H9 (cell line): ENCODE results near the gene FAM53A. TPM values are rescaled to one million over a fixed set of nuclear protein-coding genes. Genes with fewer than 3 reads are reported as not detected.

ENCODE experiments used
- DNase-seq: peaks from one replicate; pipeline ENCODE4 v3.0.0-alpha.2; 2017
- H2AFZ ChIP-seq: one replicate; pipeline ENCODE4 v1.6.1; 2013; ENCODE audit warnings: mild to moderate bottlenecking, low read length, control low read depth, moderate library complexity
- H2AK5ac ChIP-seq: 2 replicates; pipeline ENCODE4 v1.6.1; 2013; ENCODE audit warnings: low read length, control low read depth, mixed read lengths; ENCODE audit not compliant: insufficient read length
- H2BK120ac ChIP-seq: one replicate; pipeline ENCODE4 v1.6.1; 2013; ENCODE audit warnings: low read depth, mild to moderate bottlenecking, low read length, control low read depth, inconsistent platforms; ENCODE audit not compliant: poor library complexity, severe bottlenecking
- H2BK12ac ChIP-seq: 2 replicates; pipeline ENCODE4 v1.6.1; 2013; ENCODE audit warnings: low read length, control low read depth, mixed read lengths, low read depth; ENCODE audit not compliant: insufficient read length
- H2BK15ac ChIP-seq: 2 replicates; pipeline ENCODE4 v1.6.1; 2013; ENCODE audit warnings: low read depth, low read length, control low read depth
- H2BK20ac ChIP-seq: one replicate; pipeline ENCODE4 v1.6.1; 2013; ENCODE audit warnings: low read depth, mild to moderate bottlenecking, low read length, control low read depth, inconsistent platforms; ENCODE audit not compliant: poor library complexity, severe bottlenecking
- H2BK5ac ChIP-seq: 2 replicates; pipeline ENCODE4 v1.6.1; 2013; ENCODE audit warnings: low read length, control low read depth, mixed read lengths; ENCODE audit not compliant: insufficient read length
- H3K14ac ChIP-seq: 2 replicates; pipeline ENCODE4 v1.6.1; 2013; ENCODE audit warnings: low read length, control low read depth; ENCODE audit not compliant: insufficient read depth
- H3K18ac ChIP-seq: 2 replicates; pipeline ENCODE4 v1.6.1; 2013; ENCODE audit warnings: low read depth, mild to moderate bottlenecking, mixed read lengths, low read length, control low read depth; ENCODE audit not compliant: insufficient read length
- H3K23ac ChIP-seq: 2 replicates; pipeline ENCODE4 v1.6.1; 2013; ENCODE audit warnings: low read length, control low read depth, mixed read lengths, low read depth; ENCODE audit not compliant: insufficient read length
- H3K23me2 ChIP-seq: 2 replicates; pipeline ENCODE4 v1.6.1; 2013; ENCODE audit warnings: low read depth, mild to moderate bottlenecking, mixed read lengths, low read length, control low read depth; ENCODE audit not compliant: insufficient read length, poor library complexity, severe bottlenecking
- H3K27ac ChIP-seq: 2 replicates; pipeline ENCODE4 v1.5.1; 2013; ENCODE audit warnings: low read length, control low read depth, mixed read lengths, low read depth; ENCODE audit not compliant: insufficient read length
- H3K27me3 ChIP-seq: 2 replicates; pipeline ENCODE4 v1.6.1; 2013; ENCODE audit warnings: low read length, control low read depth, inconsistent platforms; ENCODE audit not compliant: insufficient read depth
- H3K4ac ChIP-seq: 2 replicates; pipeline ENCODE4 v1.6.1; 2013; ENCODE audit warnings: low read depth, mild to moderate bottlenecking, control low read depth, inconsistent platforms, low read length, moderate library complexity
- H3K4me1 ChIP-seq: 2 replicates; pipeline ENCODE4 v1.6.1; 2013; ENCODE audit warnings: low read length, control low read depth, inconsistent platforms; ENCODE audit not compliant: insufficient read depth
- H3K4me2 ChIP-seq: 2 replicates; pipeline ENCODE4 v1.6.1; 2013; ENCODE audit warnings: low read length, control low read depth, mixed read lengths; ENCODE audit not compliant: insufficient read length, insufficient read depth
- H3K56ac ChIP-seq: 2 replicates; pipeline ENCODE4 v1.6.1; 2013; ENCODE audit warnings: low read depth, mild to moderate bottlenecking, mixed read lengths, low read length, control low read depth; ENCODE audit not compliant: insufficient read length
- H3K79me1 ChIP-seq: 2 replicates; pipeline ENCODE4 v1.6.1; 2013; ENCODE audit warnings: low read depth, mild to moderate bottlenecking, moderate library complexity, low read length, control low read depth, inconsistent platforms; ENCODE audit not compliant: insufficient read depth, poor library complexity, severe bottlenecking
- H3K79me2 ChIP-seq: 2 replicates; pipeline ENCODE4 v1.6.1; 2013; ENCODE audit warnings: low read length, control low read depth, inconsistent platforms; ENCODE audit not compliant: insufficient read depth
- H3K9ac ChIP-seq: 2 replicates; pipeline ENCODE4 v1.6.1; 2013; ENCODE audit warnings: low read length, control low read depth, mixed read lengths; ENCODE audit not compliant: insufficient read length; ENCODE audit errors: extremely low read depth
- H3K9me3 ChIP-seq: one replicate; pipeline ENCODE4 v1.6.1; 2013; ENCODE audit warnings: low read depth, low read length, inconsistent platforms; ENCODE audit not compliant: control insufficient read depth
- H3T11ph ChIP-seq: one replicate; pipeline ENCODE4 v1.6.1; 2013; ENCODE audit warnings: mild to moderate bottlenecking, low read length, control low read depth, inconsistent platforms
- H4K20me1 ChIP-seq: one replicate; pipeline ENCODE4 v1.6.1; 2013; ENCODE audit not compliant: control insufficient read depth, insufficient read length, insufficient read depth
- H4K5ac ChIP-seq: 2 replicates; pipeline ENCODE4 v1.6.1; 2013; ENCODE audit warnings: low read depth, mild to moderate bottlenecking, mixed read lengths, low read length, control low read depth; ENCODE audit not compliant: insufficient read length
- H4K8ac ChIP-seq: replicated peaks from 2 replicates; pipeline ENCODE4 v1.6.1; 2013; ENCODE audit warnings: low read length, control low read depth, mixed read lengths, low read depth; ENCODE audit not compliant: insufficient read length
- H4K91ac ChIP-seq: 2 replicates; pipeline ENCODE4 v1.6.1; 2013; ENCODE audit warnings: low read depth, mild to moderate bottlenecking, moderate library complexity, mixed read lengths, low read length, control low read depth; ENCODE audit not compliant: insufficient read length
- H3K27ac Mint-ChIP-seq, 3 experiments: 2 replicates in 2 of 3; 3 replicates in 1 of 3; pipeline ENCODE4 v1.8.0; 2020 to 2021; ENCODE audit warnings: mixed read lengths in 3 of 3, mild to moderate bottlenecking in 1 of 3, moderate library complexity in 1 of 3
- H3K27me3 Mint-ChIP-seq: 2 replicates; pipeline ENCODE4 v1.8.0; 2021; ENCODE audit warnings: low read depth, mild to moderate bottlenecking, moderate library complexity, mixed read lengths
- H3K36me3 Mint-ChIP-seq, 3 experiments: 2 replicates in 2 of 3; 3 replicates in 1 of 3; pipeline ENCODE4 v1.8.0; 2020 to 2021; ENCODE audit warnings: low read depth in 3 of 3, mixed read lengths in 3 of 3; ENCODE audit not compliant: insufficient read depth in 1 of 3
- H3K4me1 Mint-ChIP-seq, 2 experiments: 2 replicates each; pipeline ENCODE4 v1.8.0; 2020; ENCODE audit warnings: mixed read lengths in 2 of 2
- H3K4me3 Mint-ChIP-seq, 2 experiments: 2 replicates in 1 of 2; 3 replicates in 1 of 2; pipeline ENCODE4 v1.8.0; 2020 to 2021; ENCODE audit warnings: mild to moderate bottlenecking in 2 of 2, mixed read lengths in 2 of 2, moderate library complexity in 1 of 2
- H3K9me3 Mint-ChIP-seq, 2 experiments: 2 replicates in 1 of 2; 3 replicates in 1 of 2; pipeline ENCODE4 v1.8.0; 2020; ENCODE audit warnings: mild to moderate bottlenecking in 2 of 2, mixed read lengths in 2 of 2, moderate library complexity in 1 of 2
- CTCF ChIP-seq: fragments of 200-600 bp; sonication (generic); conservative IDR thresholded peaks from 3 replicates; pipeline ENCODE4 v1.8.0; 2021; ENCODE audit warnings: antibody characterized with exemption, mild to moderate bottlenecking
- WGBS: extraction: QIAGEN DNeasy Blood & Tissue Kit; methylation state at CpG from one replicate; pipeline ENCODE4 v1.1.7; 2013; ENCODE audit warnings: missing lambda C conversion rate, low lambda C conversion rate, mixed read lengths; ENCODE audit not compliant: insufficient read length; ENCODE audit errors: extremely low coverage; 5-methylcytosine and 5-hydroxymethylcytosine counted together
- total RNA-seq: library from RNA; stranded (reverse); gene quantifications from 2 replicates; pipeline ENCODE4 v1.2.1, GENCODE V29; 2021

The FAM53A gene
- total RNA-seq, 1 experiment from 2014 or later = 2.4 TPM

DNA sequence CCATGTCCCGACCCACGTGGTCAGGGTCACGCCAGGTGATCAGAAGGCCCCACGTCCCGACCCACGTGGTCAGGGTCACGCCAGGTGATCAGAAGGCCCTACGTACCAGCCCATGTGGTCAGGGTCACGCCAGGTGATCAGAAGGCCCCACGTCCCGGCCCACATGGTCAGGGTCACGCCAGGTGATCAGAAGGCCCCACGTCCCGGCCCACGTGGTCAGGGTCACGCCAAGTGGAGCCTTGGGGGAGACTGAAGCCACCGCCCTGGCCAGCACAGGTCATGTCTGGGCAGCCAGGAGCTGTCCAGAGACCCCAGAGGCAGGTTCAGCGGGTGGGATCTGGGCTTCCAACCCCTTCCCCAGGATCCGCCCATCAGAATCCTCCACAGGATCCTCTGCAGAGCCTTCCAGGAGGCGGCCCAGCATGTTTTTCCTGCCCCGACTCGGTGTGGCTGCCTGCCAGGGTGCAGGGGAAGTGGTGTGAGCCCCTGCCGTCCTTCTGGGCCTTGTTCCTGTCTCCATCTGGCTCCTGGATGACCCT lies 58.4 kb downstream of the FAM53A start:
- Histone ChIP-seq H4K20me1 (no peaks in the 10 kb centered on the region), H4K8ac (no peak overlapping the region), H3K14ac (no peak overlapping the region), H2BK20ac (no peak overlapping the region), H3K9me3 (no peaks in the 10 kb centered on the region), H3K4ac (no peak overlapping the region), H3K18ac (no peak overlapping the region), H2BK5ac (no peak overlapping the region), H2BK12ac (no peak overlapping the region), H2AFZ (no peak overlapping the region), H3K9ac (no peak overlapping the region), H4K91ac (no peak overlapping the region), H3K4me2 (no peak overlapping the region), H3K23ac (no peak overlapping the region), H3K79me1 (no peaks in the 10 kb centered on the region), H3K27ac (no peak overlapping the region), H3K23me2 (no peaks in the 10 kb centered on the region), H3K4me1 (no peaks in the 10 kb centered on the region), H2BK15ac (no peak overlapping the region), H2BK120ac (no peak overlapping the region), H2AK5ac (no peak overlapping the region), H4K5ac (no peak overlapping the region), H3K27me3 (no peaks in the 10 kb centered on the region), H3K79me2 (no peaks in the 10 kb centered on the region), H3K56ac (no peak overlapping the region), H3T11ph (no peak overlapping the region)
- Mint-ChIP-seq H3K27ac (no peak overlapping the region), H3K4me3 (no peak overlapping the region), H3K36me3 (no peaks in the 10 kb centered on the region; a peak in 1 of 7 replicates), H3K27me3 (no peaks in the 10 kb centered on the region; the same call in 1 of the 2 replicates), H3K4me1 (no peaks in the 10 kb centered on the region), H3K9me3 (peaks cover 6 to 14% of the 10 kb centered on the region in 2 experiments; a peak in 3 of 5 replicates)
- no peak for TF ChIP-seq CTCF
- no peak for DNase-seq
- no CpG with 5 or more reads among the region's 23 CpGs for WGBS
